NCI-H82 treated with DMSO at 0.1 percent for 48 hours (cell line): ENCODE data around the gene TACR1.
A peak's percentile ranks its signal among the peaks of the same experiment; 100 is the strongest.

Experiments used
- DNase-seq: peaks from one replicate; lab custom pipeline; 2025; ENCODE audit not compliant: unreplicated experiment; lab: John Stamatoyannopoulos, UW

TACR1 gene

GRCh38 chr2:75055142-75055819, 144.0 kb downstream of the TACR1 start:
- no peak for DNase-seq

GRCh38 chr2:75054296-75054695, 145.0 kb downstream of the TACR1 start:
- no peak for DNase-seq

- peak; percentile 25 for DNase-seq
Measured at GRCh38 chr2:75053484-75054112, 145.7 kb downstream of the TACR1 start.

- DNase-seq: no peak
Measured at GRCh38 chr2:75047992-75048625, 151.2 kb downstream of the TACR1 start.

- DNase-seq: no peak
Measured at GRCh38 chr2:75047189-75047991, 151.9 kb downstream of the TACR1 start.

GRCh38 chr2:75045526-75046050, 153.7 kb downstream of the TACR1 start:
- DNase-seq: no peak

GRCh38 chr2:75044291-75044690, 155.0 kb downstream of the TACR1 start:
- DNase-seq: no peak

- no peak for DNase-seq
Measured at GRCh38 chr2:75042823-75043222, 156.5 kb downstream of the TACR1 start.

GRCh38 chr2:75041731-75042600, 157.4 kb downstream of the TACR1 start:
- DNase-seq: no peak

- no peak for DNase-seq
Measured at GRCh38 chr2:75041226-75041625, 158.1 kb downstream of the TACR1 start.

- DNase-seq: no peak
Measured at GRCh38 chr2:75035444-75036353, 163.6 kb downstream of the TACR1 start.

GRCh38 chr2:75033516-75033915, 165.8 kb downstream of the TACR1 start:
- DNase-seq: no peak

GRCh38 chr2:75031906-75032803, 167.2 kb downstream of the TACR1 start:
- no peak for DNase-seq

GRCh38 chr2:75031171-75031570, 168.1 kb downstream of the TACR1 start:
- DNase-seq: no peak

GRCh38 chr2:75030218-75031009, 168.9 kb downstream of the TACR1 start:
- no peak for DNase-seq

GRCh38 chr2:75027886-75028285, 171.4 kb downstream of the TACR1 start:
- no peak for DNase-seq

- no peak for DNase-seq
Measured at GRCh38 chr2:75025633-75026380, 173.5 kb downstream of the TACR1 start.
